GM12873 (cell line): ENCODE results near the gene DGKD.

ENCODE experiments used
- TF ChIP-seq, protein P1 (sequence below): IDR thresholded peaks from 2 replicates; pipeline ENCODE4 v1.5.1; 2012; ENCODE audit warnings: low read depth, mild to moderate bottlenecking, moderate library complexity, low read length, control low read depth; ENCODE audit not compliant: insufficient read depth; ENCODE audit errors: missing control alignments

The DGKD gene

DNA sequence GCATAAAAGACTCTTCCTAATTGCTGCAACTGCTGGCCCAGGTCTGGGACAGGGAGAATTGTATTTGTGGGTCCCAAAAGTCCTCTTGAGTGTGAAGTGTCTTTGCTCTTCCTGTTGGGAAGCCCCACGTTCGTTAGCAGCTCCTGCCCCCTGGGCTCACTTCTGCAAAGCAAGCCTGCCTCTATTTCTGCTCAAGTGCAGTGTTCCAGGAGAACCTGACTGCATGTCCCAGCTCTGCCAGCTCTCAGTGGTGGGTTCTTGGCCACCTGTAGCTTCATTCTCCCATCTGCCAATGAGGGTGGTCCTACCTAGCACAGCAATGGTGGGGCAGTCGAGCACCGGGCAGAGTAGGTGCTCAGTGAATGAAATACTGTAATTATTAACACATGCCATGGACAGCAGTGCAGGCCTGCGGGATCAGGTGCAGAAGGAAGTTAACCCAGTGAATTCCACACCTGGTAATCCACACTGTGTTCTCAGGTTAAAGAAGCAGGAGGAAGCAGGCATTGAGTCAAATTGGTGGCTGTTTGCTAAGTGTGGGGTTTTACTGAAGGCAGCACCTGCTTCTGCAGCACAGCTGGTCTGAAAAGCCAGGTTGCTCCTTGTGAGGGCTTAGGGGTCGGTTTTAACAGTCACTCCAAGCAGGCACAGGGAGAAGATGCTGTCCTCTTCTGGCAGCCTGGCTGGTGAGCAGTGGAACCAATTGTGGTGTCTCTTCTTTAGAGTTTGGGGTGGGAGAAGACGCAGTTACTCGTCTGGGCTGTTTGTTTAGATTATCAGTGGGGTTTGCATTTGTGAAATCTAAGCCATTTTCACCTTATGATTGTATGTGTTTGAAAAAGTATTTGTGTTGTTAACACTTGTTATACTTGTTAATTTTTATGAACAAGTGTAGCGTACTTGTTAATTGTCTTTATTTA lies 54.3 kb downstream of the DGKD start:
- TF ChIP-seq, protein P1, sequence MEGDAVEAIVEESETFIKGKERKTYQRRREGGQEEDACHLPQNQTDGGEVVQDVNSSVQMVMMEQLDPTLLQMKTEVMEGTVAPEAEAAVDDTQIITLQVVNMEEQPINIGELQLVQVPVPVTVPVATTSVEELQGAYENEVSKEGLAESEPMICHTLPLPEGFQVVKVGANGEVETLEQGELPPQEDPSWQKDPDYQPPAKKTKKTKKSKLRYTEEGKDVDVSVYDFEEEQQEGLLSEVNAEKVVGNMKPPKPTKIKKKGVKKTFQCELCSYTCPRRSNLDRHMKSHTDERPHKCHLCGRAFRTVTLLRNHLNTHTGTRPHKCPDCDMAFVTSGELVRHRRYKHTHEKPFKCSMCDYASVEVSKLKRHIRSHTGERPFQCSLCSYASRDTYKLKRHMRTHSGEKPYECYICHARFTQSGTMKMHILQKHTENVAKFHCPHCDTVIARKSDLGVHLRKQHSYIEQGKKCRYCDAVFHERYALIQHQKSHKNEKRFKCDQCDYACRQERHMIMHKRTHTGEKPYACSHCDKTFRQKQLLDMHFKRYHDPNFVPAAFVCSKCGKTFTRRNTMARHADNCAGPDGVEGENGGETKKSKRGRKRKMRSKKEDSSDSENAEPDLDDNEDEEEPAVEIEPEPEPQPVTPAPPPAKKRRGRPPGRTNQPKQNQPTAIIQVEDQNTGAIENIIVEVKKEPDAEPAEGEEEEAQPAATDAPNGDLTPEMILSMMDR: no peak

DNA sequence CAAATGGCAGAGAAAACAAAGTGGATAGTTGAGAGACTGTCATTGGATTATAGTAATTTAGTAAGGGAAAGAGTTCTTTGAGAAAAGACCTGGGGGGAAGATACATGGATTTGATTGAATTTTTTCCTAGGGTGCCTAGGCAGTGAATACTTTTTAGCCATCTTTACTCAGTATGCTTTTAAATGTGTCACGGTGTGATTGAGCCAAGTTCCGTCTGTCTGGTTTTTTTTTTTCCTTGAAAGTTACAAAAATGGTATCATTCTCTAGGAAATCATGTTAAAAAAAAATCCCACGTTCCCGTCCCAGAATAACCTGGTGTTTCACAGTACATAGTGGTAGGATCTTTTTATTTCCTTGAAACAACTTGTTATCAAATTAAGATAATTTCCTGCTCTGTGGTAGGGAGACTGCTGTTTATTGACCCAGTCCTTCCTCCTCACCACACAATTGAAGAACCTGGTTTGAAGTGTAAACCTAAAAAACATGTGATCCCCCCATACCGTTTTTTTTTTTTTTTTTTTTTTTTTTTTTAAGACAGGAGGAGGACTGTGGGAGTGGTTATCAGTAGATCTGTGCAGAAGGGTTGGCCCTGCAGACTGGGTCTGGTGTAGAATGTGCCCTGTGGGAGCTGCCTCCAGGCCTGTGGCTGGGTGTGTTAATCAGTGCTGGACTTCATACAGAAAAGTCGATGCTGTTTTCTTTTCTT lies 55.1 kb downstream of the DGKD start:
- TF ChIP-seq, protein P1: no peak

DNA sequence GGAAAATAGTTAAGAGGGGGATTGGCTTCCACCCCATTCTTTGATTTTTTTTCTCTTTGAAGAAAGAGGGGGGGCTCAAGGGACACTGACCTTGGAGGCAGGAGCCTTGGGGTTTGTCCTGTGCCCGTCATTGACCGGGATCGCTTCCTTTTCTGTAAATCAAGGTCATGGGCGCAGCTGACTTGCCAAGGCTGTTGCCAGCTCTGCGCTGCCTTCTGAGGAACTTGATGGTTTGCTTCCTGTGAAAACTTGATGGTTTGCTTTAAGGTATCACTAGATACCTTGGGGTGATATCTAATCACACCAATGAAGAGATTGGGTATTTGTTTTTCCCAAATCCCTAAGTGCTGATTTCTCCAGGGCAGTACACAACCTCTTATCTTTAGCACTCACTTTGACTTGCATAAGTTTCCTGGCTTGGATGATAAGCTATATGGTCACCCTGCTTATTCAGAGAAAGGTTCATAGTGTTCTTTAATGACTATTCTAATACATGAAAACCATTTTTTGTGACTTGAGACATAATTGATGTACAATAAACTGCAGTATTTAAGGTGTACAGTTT lies 56.0 kb downstream of the DGKD start:
- TF ChIP-seq, protein P1: no peak

DNA sequence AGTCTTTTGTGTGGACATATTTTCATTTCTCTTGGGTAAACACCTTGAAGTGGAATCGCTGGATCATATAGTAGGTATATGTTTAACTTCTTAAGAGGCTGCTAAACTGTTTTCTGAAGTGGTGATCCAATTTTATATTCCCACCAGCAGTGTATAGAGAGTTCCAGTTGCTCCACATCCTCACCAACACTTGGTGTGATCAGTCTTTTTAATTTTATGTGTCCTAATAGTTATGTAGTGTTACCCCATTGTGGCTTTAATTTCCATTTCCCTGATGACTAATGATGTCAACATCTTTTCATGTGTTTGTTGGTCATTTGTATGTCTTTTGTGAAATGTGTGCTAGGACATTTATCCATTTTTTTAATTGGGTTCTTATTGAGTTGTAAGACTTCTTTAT lies 56.9 kb downstream of the DGKD start:
- TF ChIP-seq, protein P1: no peak

DNA sequence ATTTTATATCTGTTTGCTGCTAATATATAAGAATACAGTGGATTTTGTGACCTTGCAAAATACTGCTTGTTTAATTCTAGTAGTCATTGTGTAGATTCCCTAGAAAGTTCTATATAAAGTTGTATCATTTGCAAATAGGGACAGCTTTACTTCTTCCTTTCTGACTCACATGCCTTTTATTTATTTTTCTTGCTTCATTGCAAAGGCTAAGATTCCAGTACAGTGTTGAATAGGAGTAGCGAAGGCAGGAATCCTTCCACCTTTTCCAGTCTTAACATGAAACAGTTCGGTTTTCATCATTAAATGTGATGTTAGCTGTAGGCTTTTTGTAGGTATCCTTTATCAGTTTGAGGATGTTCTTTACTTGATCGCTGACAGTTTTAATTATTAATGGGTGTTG lies 58.1 kb downstream of the DGKD start:
- TF ChIP-seq, protein P1: no peak

DNA sequence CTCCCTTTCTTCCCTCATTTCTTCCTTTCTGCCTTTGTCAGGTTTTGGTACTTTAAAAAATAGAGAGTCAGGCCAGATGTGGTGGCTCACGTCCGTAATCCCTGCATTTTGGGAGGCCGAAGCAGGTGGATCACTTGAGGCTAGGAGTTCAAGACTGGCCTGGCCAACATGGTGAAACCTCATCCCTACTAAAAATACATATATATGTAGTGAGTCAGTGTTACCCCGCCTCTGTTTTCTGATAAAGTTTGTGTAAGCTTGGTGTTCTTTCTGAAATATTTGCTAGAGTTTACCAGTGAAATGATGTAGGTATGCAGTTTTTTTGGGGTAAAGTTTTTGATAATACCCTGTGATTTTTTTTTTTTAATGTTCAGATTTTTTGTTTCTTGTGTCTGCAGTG lies 58.8 kb downstream of the DGKD start:
- TF ChIP-seq, protein P1: no peak

DNA sequence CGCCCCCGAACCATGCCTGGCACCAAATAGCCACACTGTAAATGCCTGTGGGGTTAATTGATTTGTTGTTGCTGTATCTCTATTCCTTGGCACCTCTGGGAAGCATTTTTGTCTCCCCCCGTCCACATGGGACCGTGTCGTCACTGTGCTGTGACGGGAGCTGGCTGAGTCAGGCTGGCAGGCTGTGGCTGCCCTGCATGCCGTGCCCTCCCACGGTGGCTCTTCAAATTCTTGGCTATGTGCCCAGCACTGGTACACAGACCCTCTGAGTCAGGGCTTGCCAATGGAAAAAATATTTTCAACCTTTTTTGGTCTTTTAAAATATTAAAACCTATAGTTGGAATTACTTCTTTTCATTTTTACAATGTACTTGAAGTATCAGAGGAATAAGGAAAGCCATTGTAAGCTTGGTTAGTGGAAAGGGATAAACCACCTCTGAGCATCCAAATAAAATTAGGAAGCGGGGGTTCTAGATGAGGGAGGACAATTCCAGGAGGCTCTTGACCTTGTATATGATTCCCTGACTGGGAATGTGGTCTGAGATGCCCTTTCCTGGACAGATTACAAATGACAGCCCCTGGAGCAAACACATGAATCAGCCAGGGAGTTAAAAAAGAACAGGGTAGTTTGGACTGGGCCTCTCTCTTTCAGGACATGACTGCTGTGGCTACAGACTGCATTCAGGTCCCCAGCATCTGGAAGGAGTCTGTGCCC lies 59.4 kb downstream of the DGKD start:
- TF ChIP-seq, protein P1: no peak
